KMS-11 (cell line): ENCODE data around the gene ARPC4.

Source experiments
- H2AFZ ChIP-seq: fragments of 200-600 bp; sonication (generic); 2 replicates; pipeline ENCODE4 v1.6.1; 2016; ENCODE audit warnings: antibody characterized with exemption, mixed run types, low read depth
- H3K27ac ChIP-seq: fragments of 200-600 bp; sonication (generic); 2 replicates; pipeline ENCODE4 v1.6.1; 2016; ENCODE audit warnings: mild to moderate bottlenecking, mixed run types
- H3K27me3 ChIP-seq: fragments of 200-600 bp; sonication (generic); 2 replicates; pipeline ENCODE4 v1.6.1; 2017; ENCODE audit warnings: mild to moderate bottlenecking, low read depth, mixed run types, moderate library complexity; ENCODE audit not compliant: insufficient read depth
- H3K36me3 ChIP-seq: fragments of 200-600 bp; sonication (generic); 2 replicates; pipeline ENCODE4 v1.6.1; 2017; ENCODE audit warnings: mild to moderate bottlenecking, mixed run types; ENCODE audit not compliant: insufficient read depth
- H3K4me1 ChIP-seq: fragments of 200-600 bp; sonication (generic); 2 replicates; pipeline ENCODE4 v1.6.1; 2016; ENCODE audit warnings: mild to moderate bottlenecking, low read depth, mixed run types; ENCODE audit not compliant: poor library complexity, severe bottlenecking
- H3K4me2 ChIP-seq: fragments of 200-600 bp; sonication (generic); 2 replicates; pipeline ENCODE4 v1.7.0; 2016; ENCODE audit warnings: mild to moderate bottlenecking, mixed run types
- H3K4me3 ChIP-seq: fragments of 200-600 bp; sonication (generic); IDR thresholded peaks from 2 replicates; pipeline ENCODE4 v1.6.1; 2017; ENCODE audit warnings: low read depth, low read length, mixed read lengths; ENCODE audit not compliant: insufficient read depth
- H3K79me2 ChIP-seq: fragments of 200-600 bp; sonication (generic); 2 replicates; pipeline ENCODE4 v1.6.1; 2016; ENCODE audit warnings: low read depth, mixed run types; ENCODE audit not compliant: insufficient read depth
- H3K9ac ChIP-seq: fragments of 200-600 bp; sonication (generic); 2 replicates; pipeline ENCODE4 v1.6.1; 2016; ENCODE audit warnings: mild to moderate bottlenecking, mixed run types
- H4K20me1 ChIP-seq: fragments of 200-600 bp; sonication (generic); 2 replicates; pipeline ENCODE4 v1.6.1; 2016; ENCODE audit warnings: mild to moderate bottlenecking, mixed run types; ENCODE audit not compliant: insufficient read depth
- CTCF ChIP-seq: fragments of 200-600 bp; sonication (generic); conservative IDR thresholded peaks from 2 replicates; pipeline ENCODE4 v1.6.1; 2017; ENCODE audit warnings: low read depth, mild to moderate bottlenecking, antibody characterized with exemption, low read length, moderate library complexity, mixed read lengths

ARPC4 gene

DNA sequence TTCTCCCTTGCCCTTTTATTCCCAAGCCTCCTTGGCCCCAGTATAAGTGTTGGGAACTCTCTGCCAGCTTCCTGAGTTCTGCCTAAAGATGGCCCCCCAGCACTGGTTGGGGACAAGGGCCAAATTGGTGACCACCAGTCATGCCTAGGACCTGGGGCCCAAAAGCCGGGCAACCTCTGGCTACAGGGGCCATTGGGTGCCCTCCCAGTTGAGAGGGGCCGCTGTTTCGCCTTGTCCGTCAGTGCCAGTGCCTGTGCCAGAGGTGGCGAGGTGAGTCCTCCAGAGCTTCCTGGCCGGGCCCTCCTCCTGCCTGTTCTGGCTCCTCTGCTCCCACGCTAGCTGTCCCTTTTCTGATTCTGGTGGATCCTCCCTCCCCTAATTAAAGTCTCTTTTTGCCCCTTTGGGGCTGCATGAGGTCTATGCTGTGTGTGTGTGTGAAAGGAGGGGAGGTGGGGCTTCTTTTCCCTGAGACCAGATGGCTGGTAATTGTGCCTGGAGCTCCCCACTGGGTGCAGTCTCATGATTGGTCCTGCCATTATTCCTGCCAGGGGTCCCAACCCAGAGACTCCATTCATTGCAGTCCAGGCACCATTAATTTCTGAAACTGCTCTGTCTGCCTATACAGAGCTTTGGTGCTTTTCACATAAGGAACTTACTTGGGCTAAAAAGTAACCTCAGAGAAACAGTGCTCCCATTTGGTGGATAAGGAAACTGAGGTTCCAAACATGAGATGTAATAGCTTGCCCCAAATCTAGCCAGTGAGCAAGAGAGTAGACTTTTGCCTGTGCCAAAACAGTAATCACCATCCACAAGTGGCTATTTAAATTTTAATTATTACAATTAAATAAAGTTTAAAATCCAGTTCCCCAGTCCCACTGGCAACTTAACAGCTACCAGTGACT is 14.1 kb downstream of the ARPC4 start:
- Histone ChIP-seq H3K4me2 (no peak overlapping the region), H2AFZ (no peak overlapping the region), H3K27me3 (no peaks in the 10 kb centered on the region), H3K9ac (no peak overlapping the region), H3K4me3 (no peak overlapping the region), H3K36me3 (no peaks in the 10 kb centered on the region), H3K79me2 (no peaks in the 10 kb centered on the region), H3K4me1 (peaks cover 11% of the 10 kb centered on the region), H4K20me1 (no peaks in the 10 kb centered on the region), H3K27ac (no peak overlapping the region)
- TF ChIP-seq CTCF = no peak

- no peaks in the 10 kb centered on the region for H3K27me3 ChIP-seq
- H3K4me2 ChIP-seq = no peak overlapping the region
- no peaks in the 10 kb centered on the region for H3K36me3 ChIP-seq
- no peaks in the 10 kb centered on the region for H4K20me1 ChIP-seq
- peaks cover 11% of the 10 kb centered on the region for H3K4me1 ChIP-seq
- H3K4me3 ChIP-seq = no peak overlapping the region
- no peak for TF ChIP-seq CTCF
- H3K79me2 ChIP-seq = no peaks in the 10 kb centered on the region
- H3K9ac ChIP-seq = no peak overlapping the region
- no peak overlapping the region for H3K27ac ChIP-seq
- no peak overlapping the region for H2AFZ ChIP-seq
Measured at GRCh38 chr3:9807981-9808344, 15.1 kb downstream of the ARPC4 start.

GRCh38 chr3:9808345-9809037 is 15.6 kb downstream of the ARPC4 start:
- H4K20me1 ChIP-seq = no peaks in the 10 kb centered on the region
- no peaks in the 10 kb centered on the region for H3K27me3 ChIP-seq
- no peak overlapping the region for H3K9ac ChIP-seq
- H3K79me2 ChIP-seq = no peaks in the 10 kb centered on the region
- no peaks in the 10 kb centered on the region for H3K36me3 ChIP-seq
- no peak overlapping the region for H3K4me2 ChIP-seq
- peaks cover 11% of the 10 kb centered on the region for H3K4me1 ChIP-seq
- H3K4me3 ChIP-seq = no peak overlapping the region
- H3K27ac ChIP-seq = peak overlapping the region; percentile 39; the same call in 1 of the 2 replicates
- TF ChIP-seq CTCF = no peak
- H2AFZ ChIP-seq = no peak overlapping the region

- peak overlapping the region; percentile 68; the same call in 1 of the 2 replicates for H3K4me2 ChIP-seq
- peak overlapping the region; percentile 27 for H3K4me3 ChIP-seq
- H3K36me3 ChIP-seq = no peaks in the 10 kb centered on the region
- no peaks in the 10 kb centered on the region for H4K20me1 ChIP-seq
- H3K9ac ChIP-seq = peak overlapping the region; percentile 51; the same call in 1 of the 2 replicates
- peak overlapping the region; percentile 47; the same call in 1 of the 2 replicates for H2AFZ ChIP-seq
- H3K79me2 ChIP-seq = no peaks in the 10 kb centered on the region
- peak overlapping the region; percentile 39; the same call in 1 of the 2 replicates for H3K27ac ChIP-seq
- H3K27me3 ChIP-seq = no peaks in the 10 kb centered on the region
- H3K4me1 ChIP-seq = peaks cover 11% of the 10 kb centered on the region
- TF ChIP-seq CTCF = no peak
Measured at GRCh38 chr3:9809239-9809614, 16.3 kb downstream of the ARPC4 start.
